PC-3 (cell line): ENCODE data around the gene KLHL9. TPM values are rescaled to one million over a fixed set of nuclear protein-coding genes. Genes with fewer than 3 reads are reported as not detected.

Experiments used
- ATAC-seq: fragments of 200-7000 bp; cut with Tn5 transposase; 2 replicates; pipeline ENCODE4 v1.9.1; 2020; ENCODE audit warnings: mild to moderate bottlenecking, moderate library complexity
- BruUV-seq: library from RNA; stranded (reverse); fragments of 400-500 nt; replicated peaks from 2 replicates; lab custom pipeline; 2021; lab: Mats Ljungman, UMichigan
- CTCF ChIA-PET: fragments of 300-600 bp; sonication (Branson Sonifier 250); formaldehyde crosslinking; loops from one replicate; lab custom pipeline; 2022; ENCODE audit warnings: antibody characterized with exemption; lab: Charles Lee
- POLR2A ChIA-PET: fragments of 300-600 bp; sonication (Branson Sonifier 250); formaldehyde crosslinking; loops from one replicate; lab custom pipeline; 2022; ENCODE audit warnings: antibody characterized with exemption; ENCODE audit not compliant: unreplicated experiment; lab: Charles Lee
- DNase-seq: peaks from one replicate; pipeline ENCODE4 v3.0.0-alpha.2; 2015
- H2AFZ ChIP-seq: fragments of 300-600 bp; sonication (generic); 2 replicates; pipeline ENCODE4 v1.6.0; 2016; ENCODE audit warnings: antibody characterized with exemption, low read length
- H3F3A ChIP-seq: fragments of 300-600 bp; sonication (generic); one replicate; pipeline ENCODE4 v1.6.0; 2017; ENCODE audit warnings: antibody characterized with exemption, low read length, control low read depth, mild to moderate bottlenecking; ENCODE audit not compliant: unreplicated experiment
- H3K27ac ChIP-seq: fragments of 300-600 bp; sonication (generic); 2 replicates; pipeline ENCODE4 v1.5.1; 2016; ENCODE audit warnings: mild to moderate bottlenecking, low read length
- H3K27me3 ChIP-seq: fragments of 300-600 bp; sonication (generic); 2 replicates; pipeline ENCODE4 v1.6.1; 2016; ENCODE audit warnings: low read length, mixed read lengths
- H3K36me3 ChIP-seq: fragments of 300-600 bp; sonication (generic); 2 replicates; pipeline ENCODE4 v1.6.1; 2016; ENCODE audit warnings: low read depth, mixed run types, low read length, mixed read lengths
- H3K4me1 ChIP-seq: fragments of 300-600 bp; sonication (generic); 2 replicates; pipeline ENCODE4 v1.5.1; 2016; ENCODE audit warnings: low read length; ENCODE audit not compliant: insufficient read depth
- H3K4me2 ChIP-seq: fragments of 300-600 bp; sonication (generic); 2 replicates; pipeline ENCODE4 v1.6.0; 2016; ENCODE audit warnings: low read length
- H3K4me3 ChIP-seq: fragments of 300-600 bp; sonication (generic); 2 replicates; pipeline ENCODE4 v1.5.1; 2016; ENCODE audit warnings: mild to moderate bottlenecking, low read length, mixed read lengths
- H3K79me2 ChIP-seq: fragments of 300-600 bp; sonication (generic); 2 replicates; pipeline ENCODE4 v1.6.1; 2017; ENCODE audit warnings: low read length, mixed read lengths
- H3K9ac ChIP-seq: fragments of 300-600 bp; sonication (generic); 2 replicates; pipeline ENCODE4 v1.6.0; 2016; ENCODE audit warnings: mild to moderate bottlenecking, low read length
- H3K9me2 ChIP-seq: fragments of 300-600 bp; sonication (generic); replicated peaks from 2 replicates; pipeline ENCODE4 v1.6.1; 2016; ENCODE audit warnings: mixed run types, low read length, mixed read lengths
- H3K9me3 ChIP-seq: fragments of 300-600 bp; sonication (generic); 2 replicates; pipeline ENCODE4 v1.6.1; 2016; ENCODE audit warnings: low read length, mixed read lengths
- H4K20me1 ChIP-seq: fragments of 300-600 bp; sonication (generic); 2 replicates; pipeline ENCODE4 v1.6.1; 2016; ENCODE audit warnings: low read length, mixed read lengths
- CTCF ChIP-seq: fragments of 300-600 bp; sonication (generic); conservative IDR thresholded peaks from 2 replicates; pipeline ENCODE4 v1.5.1; 2017; ENCODE audit warnings: antibody characterized with exemption, low read depth, mild to moderate bottlenecking, low read length
- EZH2 ChIP-seq: fragments of 300-600 bp; sonication (generic); IDR thresholded peaks from one replicate; pipeline ENCODE4 v1.6.1; 2017; ENCODE audit warnings: antibody characterized with exemption, mild to moderate bottlenecking, low read length; ENCODE audit not compliant: unreplicated experiment
- EZH2phosphoT487 ChIP-seq: fragments of 300-600 bp; sonication (generic); IDR thresholded peaks from 2 replicates; pipeline ENCODE4 v1.6.1; 2018; ENCODE audit warnings: mild to moderate bottlenecking, antibody characterized with exemption, low read length, borderline replicate concordance
- intact Hi-C: fragments of 100-400 bp; cut with micrococcal nuclease; formaldehyde crosslinking; loops from 2 replicates; pipeline ENCODE4 v1.9.0; 2023
- total RNA-seq: library from RNA; depleted of rRNA; stranded (reverse); fragments of >200 nt; gene quantifications from 2 replicates; pipeline ENCODE4 v1.2.3, GENCODE V29; 2014; rRNA removed

KLHL9 gene
- total RNA-seq, 1 experiment from 2014 or later, result 11.2 TPM

GRCh38 chr9:21286659-21287058 is 48.5 kb downstream of the KLHL9 start:
- Histone ChIP-seq H4K20me1 (no peaks in the 10 kb centered on the region), H3K36me3 (no peaks in the 10 kb centered on the region), H3K79me2 (no peaks in the 10 kb centered on the region), H3K9ac (no peak overlapping the region), H3F3A (no peaks in the 10 kb centered on the region), H3K9me3 (no peaks in the 10 kb centered on the region), H3K4me2 (no peak overlapping the region), H3K4me3 (no peak overlapping the region), H3K4me1 (no peaks in the 10 kb centered on the region), H3K27me3 (peaks cover 9% of the 10 kb centered on the region; the same call in 1 of the 2 replicates), H3K27ac (no peak overlapping the region), H2AFZ (no peak overlapping the region), H3K9me2 (no peaks in the 10 kb centered on the region)
- BruUV-seq, result no TSS peak
- POLR2A ChIA-PET, result no interaction called here
- TF ChIP-seq EZH2 (no peak), EZH2phosphoT487 (no peak), CTCF (no peak)
- DNase-seq (no peak), ATAC-seq (no peak)
- CTCF ChIA-PET, result no interaction called here
- intact Hi-C loops, result no loop called here

GRCh38 chr9:21286099-21286498 is 49.1 kb downstream of the KLHL9 start:
- DNase-seq, result no peak
- no peaks in the 10 kb centered on the region for H3K79me2 ChIP-seq
- BruUV-seq, result no TSS peak
- H2AFZ ChIP-seq, result no peak overlapping the region
- no peak overlapping the region for H3K4me2 ChIP-seq
- no peak overlapping the region for H3K9ac ChIP-seq
- ATAC-seq, result no peak
- H3K9me3 ChIP-seq, result no peaks in the 10 kb centered on the region
- no peaks in the 10 kb centered on the region for H3K36me3 ChIP-seq
- peaks cover 11% of the 10 kb centered on the region; the same call in 1 of the 2 replicates for H3K27me3 ChIP-seq
- intact Hi-C loops, result no loop called here
- no peak for TF ChIP-seq CTCF
- TF ChIP-seq EZH2phosphoT487, result no peak
- TF ChIP-seq EZH2, result no peak
- no peak overlapping the region for H3K27ac ChIP-seq
- H3F3A ChIP-seq, result no peaks in the 10 kb centered on the region
- CTCF ChIA-PET, result no interaction called here
- no peaks in the 10 kb centered on the region for H3K4me1 ChIP-seq
- H3K9me2 ChIP-seq, result no peaks in the 10 kb centered on the region
- no peak overlapping the region for H3K4me3 ChIP-seq
- POLR2A ChIA-PET, result no interaction called here
- no peaks in the 10 kb centered on the region for H4K20me1 ChIP-seq

- Histone ChIP-seq H2AFZ (no peak overlapping the region), H3K36me3 (no peaks in the 10 kb centered on the region), H3K4me3 (no peak overlapping the region), H3K4me1 (no peaks in the 10 kb centered on the region), H3K79me2 (no peaks in the 10 kb centered on the region), H4K20me1 (no peaks in the 10 kb centered on the region), H3K27me3 (peaks cover 19% of the 10 kb centered on the region), H3K27ac (no peak overlapping the region), H3F3A (no peaks in the 10 kb centered on the region), H3K9me3 (no peaks in the 10 kb centered on the region), H3K9ac (no peak overlapping the region), H3K4me2 (no peak overlapping the region), H3K9me2 (no peaks in the 10 kb centered on the region)
- CTCF ChIA-PET, result no interaction called here
- no TSS peak for BruUV-seq
- intact Hi-C loops, result no loop called here
- no peak for TF ChIP-seq EZH2phosphoT487
- TF ChIP-seq CTCF, result no peak
- TF ChIP-seq EZH2, result no peak
- POLR2A ChIA-PET, result no interaction called here
- DNase-seq (no peak), ATAC-seq (no peak)
These were observed 53.9 kb downstream of the KLHL9 start for GRCh38 chr9:21281275-21281674.

Other genes with a start within 250 kb of the KLHL9 start
- not detected in 2 replicates for gene IFNW1, start 193.6 kb downstream of the KLHL9 start, total RNA-seq
- not detected in 2 replicates for gene IFNA21, start 168.7 kb downstream of the KLHL9 start, total RNA-seq
- gene IFNA4, start 147.8 kb downstream of the KLHL9 start, total RNA-seq, result not detected in 2 replicates
- not detected in 2 replicates for gene IFNA7, start 133.2 kb downstream of the KLHL9 start, total RNA-seq
- gene IFNA10, start 128.3 kb downstream of the KLHL9 start, total RNA-seq, result not detected in 2 replicates
- not detected in 2 replicates for gene IFNA16, start 118.1 kb downstream of the KLHL9 start, total RNA-seq
- gene IFNA17, start 107.2 kb downstream of the KLHL9 start, total RNA-seq, result not detected in 2 replicates
- gene IFNA14, start 95.4 kb downstream of the KLHL9 start, total RNA-seq, result not detected in 2 replicates
- gene IFNA5, start 30.1 kb downstream of the KLHL9 start, total RNA-seq, result not detected in 2 replicates
- gene IFNA6, start 15.5 kb upstream of the KLHL9 start, total RNA-seq, result not detected in 2 replicates
- gene IFNA13, start 32.7 kb upstream of the KLHL9 start, total RNA-seq, result not detected in 2 replicates
- gene IFNA2, start 50.0 kb upstream of the KLHL9 start, total RNA-seq, result not detected in 2 replicates
- not detected in 2 replicates for gene IFNA8, start 73.7 kb upstream of the KLHL9 start, total RNA-seq
- gene IFNA1, start 105.0 kb upstream of the KLHL9 start, total RNA-seq, result not detected in 2 replicates
- 0.33 and 1.6 TPM in 2 replicates for gene IFNE, start 146.9 kb upstream of the KLHL9 start, total RNA-seq